Measurements from ENCODE around the gene RHBDF1.

DNA sequence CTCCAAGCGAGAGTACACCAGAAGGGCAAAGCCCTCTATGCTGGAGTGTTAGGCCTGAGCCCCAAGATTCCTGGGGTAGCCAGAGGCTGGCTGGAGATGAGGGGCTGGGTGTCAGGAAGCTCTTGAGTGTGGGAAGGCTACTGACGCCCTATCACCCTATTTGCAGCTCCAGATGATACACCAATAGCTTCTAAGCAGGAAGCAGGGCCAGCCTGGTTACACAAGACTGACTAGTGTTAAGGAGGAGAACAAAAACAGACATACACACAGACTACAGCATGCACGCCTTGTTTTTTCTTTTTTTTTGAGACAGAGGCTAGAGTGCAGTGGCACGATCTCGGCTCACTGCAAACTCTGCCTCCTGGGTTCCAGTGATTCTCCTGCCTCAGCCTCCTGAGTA is 34.9 kb downstream of the RHBDF1 start:
- TF ChIP-seq POLR2A (IDR thresholded peaks at IDR 0.05; ENCODE audit: low read depth, low read length) (no peak), POLR2AphosphoS5 (IDR thresholded peaks at IDR 0.05; ENCODE audit: low read depth, low read length) (no peak), TAF1 (IDR thresholded peaks at IDR 0.05; ENCODE audit: borderline replicate concordance, low read depth, low read length) (no peak)
